Sigmoid colon (tissue), 7 donors: ENCODE results near the gene ZIC2. TPM values are rescaled to one million over a fixed set of nuclear protein-coding genes. Genes with fewer than 3 reads are reported as not detected.

Experiments
- DNase-seq: peaks from one replicate; pipeline ENCODE4 v3.0.0-alpha.2; 2019
- H3K27ac ChIP-seq, 4 donors: fragments of 200-600 bp; sonication (generic); one replicate each; pipeline ENCODE4 v1.5.1; 2016 to 2019; ENCODE audit warnings: mild to moderate bottlenecking in 1 of 4
- H3K27me3 ChIP-seq, 3 donors: fragments of 200-600 bp; sonication (generic); one replicate each; pipeline ENCODE4 v1.5.1; 2019; ENCODE audit warnings: mild to moderate bottlenecking in 1 of 3
- H3K36me3 ChIP-seq, 4 donors: fragments of 200-600 bp; sonication (generic); one replicate each; pipeline ENCODE4 v1.5.1; 2016 to 2019
- H3K4me1 ChIP-seq, 4 donors: fragments of 200-600 bp; sonication (generic); one replicate each; pipeline ENCODE4 v1.5.1; 2017 to 2019
- H3K4me3 ChIP-seq, 4 donors: fragments of 200-600 bp; sonication (generic); one replicate each; pipeline ENCODE4 v1.5.1; 2017 to 2019; ENCODE audit warnings: mild to moderate bottlenecking in 2 of 4, moderate library complexity in 1 of 4
- H3K9me3 ChIP-seq, 4 donors: fragments of 200-600 bp in 3 of 4; sonication (generic) in 3 of 4; one replicate each; pipeline versions ENCODE4 v1.5.1 to v1.6.1; 2013 to 2019
- EP300 ChIP-seq, 4 donors: sonication (generic); formaldehyde crosslinking; IDR thresholded peaks; one replicate each; pipeline ENCODE4 v1.6.1; 2017; ENCODE audit warnings: antibody characterized with exemption in 4 of 4
- POLR2A ChIP-seq, 2 donors: fragments of 450-650 bp; IDR thresholded peaks; one replicate each; pipeline ENCODE4 v1.6.1; 2016; ENCODE audit warnings: antibody characterized with exemption in 2 of 2, mild to moderate bottlenecking in 2 of 2, moderate library complexity in 2 of 2
- POLR2AphosphoS5 ChIP-seq, 4 donors: sonication (generic); formaldehyde crosslinking; IDR thresholded peaks; one replicate each; pipeline ENCODE4 v1.6.1; 2017; ENCODE audit warnings: antibody characterized with exemption in 4 of 4
- whole genome bisulfite sequencing, 2 donors: extraction: QIAGEN DNeasy Blood & Tissue Kit; methylation state at CpG; one replicate each; pipeline ENCODE4 v1.1.7; 2013; 5-methylcytosine and 5-hydroxymethylcytosine counted together
- intact Hi-C: fragments of 100-400 bp; cut with DNase I; formaldehyde crosslinking; loops from one replicate; pipeline ENCODE4 v1.15.1; 2023
- polyA plus RNA-seq, 3 donors: library from polyadenylated mRNA; stranded (reverse); fragments of 200-250 nt; gene quantifications; one replicate each; pipeline ENCODE4 v1.2.3, GENCODE V29; 2013
- total RNA-seq, 4 donors: library from RNA; depleted of rRNA; stranded (reverse); fragments of >200 nt; gene quantifications; one replicate each; pipeline ENCODE4 v1.1.0, GENCODE V29; 2016
- TF ChIP-seq, protein P1 (sequence below), 4 experiments: fragments of 450-650 bp in 3 of 4; fragments of 200-600 bp in 1 of 4; IDR thresholded peaks; one replicate each; pipeline ENCODE4 v1.5.1; 2016 to 2019; ENCODE audit warnings: antibody characterized with exemption in 4 of 4, mild to moderate bottlenecking in 3 of 4, moderate library complexity in 2 of 4
- donor health status: healthy with polysubstance abuse.
- donor health status: Bipolar disorder and iron deficiency.
- donor health status: healthy.

ZIC2 gene
- total and polyA plus RNA-seq, 7 donors: 0.03 TPM; not detected in 6

DNA sequence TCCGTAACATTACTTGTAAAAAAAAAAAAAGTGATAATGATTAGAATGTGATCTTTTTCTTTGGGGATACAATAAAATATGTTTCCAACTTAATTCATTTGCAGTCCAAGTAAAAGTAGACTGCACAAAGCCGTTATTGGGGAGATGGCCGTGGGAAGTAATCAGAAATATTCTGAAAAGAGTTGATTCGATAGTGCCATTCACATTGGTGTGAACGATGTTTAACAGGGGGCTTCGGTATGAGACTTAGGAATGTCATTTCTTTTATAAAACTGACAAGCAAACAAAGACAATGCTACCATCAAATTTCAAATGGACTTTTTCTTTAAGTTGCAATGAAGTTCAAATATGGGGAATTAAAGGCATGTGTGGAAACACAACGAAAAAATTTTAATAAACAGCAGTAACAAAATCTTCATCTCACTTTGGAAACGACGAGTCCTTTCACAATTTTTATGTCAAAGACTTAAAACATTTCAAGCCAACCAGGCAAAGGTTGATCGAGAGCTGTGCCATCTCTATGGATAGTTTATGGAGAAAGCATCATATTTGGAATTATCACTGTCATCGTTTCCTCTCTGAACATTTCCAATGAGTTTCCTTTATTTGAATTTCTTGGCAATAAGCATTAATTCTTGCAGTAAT lies 8.3 kb upstream of the ZIC2 start:
- 13 to 14% methylated on average over 11 of the region's 11 CpGs for whole genome bisulfite sequencing, 2 donors
- intact Hi-C loops: no loop called here
- H3K9me3 ChIP-seq: peaks cover 0 to 2% (median 0%) of the 10 kb centered on the region in 4 donors

DNA sequence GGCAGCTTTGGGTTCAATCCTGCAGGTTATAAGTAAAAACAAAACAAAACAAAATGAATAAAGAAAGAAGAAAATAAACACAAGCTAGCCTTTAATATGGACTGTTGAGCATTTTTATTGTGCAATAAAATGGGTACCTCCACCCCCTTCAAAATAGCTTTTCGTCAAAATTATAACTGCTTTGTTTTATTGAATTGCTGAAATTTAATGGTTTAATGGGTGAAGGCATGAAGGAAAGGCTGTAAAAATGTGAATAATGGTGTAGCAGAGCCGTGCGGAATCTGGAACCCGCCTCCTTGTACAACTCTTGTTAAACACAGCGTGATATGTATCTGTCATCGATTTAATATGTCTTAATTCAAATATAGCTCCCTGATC lies 7.8 kb upstream of the ZIC2 start:
- H3K27ac ChIP-seq: no peak overlapping the region
- TF ChIP-seq EP300 (IDR thresholded peaks at IDR 0.05): no peak
- TF ChIP-seq, protein P1, sequence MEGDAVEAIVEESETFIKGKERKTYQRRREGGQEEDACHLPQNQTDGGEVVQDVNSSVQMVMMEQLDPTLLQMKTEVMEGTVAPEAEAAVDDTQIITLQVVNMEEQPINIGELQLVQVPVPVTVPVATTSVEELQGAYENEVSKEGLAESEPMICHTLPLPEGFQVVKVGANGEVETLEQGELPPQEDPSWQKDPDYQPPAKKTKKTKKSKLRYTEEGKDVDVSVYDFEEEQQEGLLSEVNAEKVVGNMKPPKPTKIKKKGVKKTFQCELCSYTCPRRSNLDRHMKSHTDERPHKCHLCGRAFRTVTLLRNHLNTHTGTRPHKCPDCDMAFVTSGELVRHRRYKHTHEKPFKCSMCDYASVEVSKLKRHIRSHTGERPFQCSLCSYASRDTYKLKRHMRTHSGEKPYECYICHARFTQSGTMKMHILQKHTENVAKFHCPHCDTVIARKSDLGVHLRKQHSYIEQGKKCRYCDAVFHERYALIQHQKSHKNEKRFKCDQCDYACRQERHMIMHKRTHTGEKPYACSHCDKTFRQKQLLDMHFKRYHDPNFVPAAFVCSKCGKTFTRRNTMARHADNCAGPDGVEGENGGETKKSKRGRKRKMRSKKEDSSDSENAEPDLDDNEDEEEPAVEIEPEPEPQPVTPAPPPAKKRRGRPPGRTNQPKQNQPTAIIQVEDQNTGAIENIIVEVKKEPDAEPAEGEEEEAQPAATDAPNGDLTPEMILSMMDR (IDR thresholded peaks at IDR 0.05): no peak
- no peak for TF ChIP-seq POLR2A (IDR thresholded peaks at IDR 0.05)
- no peak for TF ChIP-seq POLR2AphosphoS5 (IDR thresholded peaks at IDR 0.05)
- 13 to 15% methylated on average over 6 of the region's 6 CpGs for WGBS, 2 donors
- H3K36me3 ChIP-seq: no peaks in the 10 kb centered on the region
- intact Hi-C loops: no loop called here
- DNase-seq: no peak
- peaks cover 0 to 2% (median 0%) of the 10 kb centered on the region in 4 donors for H3K9me3 ChIP-seq
- peaks cover 84 to 99% (median 97%) of the 10 kb centered on the region in 3 donors for H3K27me3 ChIP-seq
- no peak overlapping the region for H3K4me3 ChIP-seq
- H3K4me1 ChIP-seq: peaks cover 0 to 37% (median 28%) of the 10 kb centered on the region in 4 donors

More for the DNA sequence above, 8.3 kb upstream of the ZIC2 start:
- TF ChIP-seq POLR2AphosphoS5 (IDR thresholded peaks at IDR 0.05): peak in 2 of 4 donors; percentile 54 to 67
- TF ChIP-seq EP300 (IDR thresholded peaks at IDR 0.05): no peak
- TF ChIP-seq, protein P1 (IDR thresholded peaks at IDR 0.05): no peak
- peaks cover 84 to 99% (median 97%) of the 10 kb centered on the region in 3 donors for H3K27me3 ChIP-seq
- no peak overlapping the region for H3K27ac ChIP-seq
- peaks cover 0 to 38% (median 32%) of the 10 kb centered on the region in 4 donors for H3K4me1 ChIP-seq
- H3K36me3 ChIP-seq: no peaks in the 10 kb centered on the region
- DNase-seq: no peak
- H3K4me3 ChIP-seq: no peak overlapping the region

DNA sequence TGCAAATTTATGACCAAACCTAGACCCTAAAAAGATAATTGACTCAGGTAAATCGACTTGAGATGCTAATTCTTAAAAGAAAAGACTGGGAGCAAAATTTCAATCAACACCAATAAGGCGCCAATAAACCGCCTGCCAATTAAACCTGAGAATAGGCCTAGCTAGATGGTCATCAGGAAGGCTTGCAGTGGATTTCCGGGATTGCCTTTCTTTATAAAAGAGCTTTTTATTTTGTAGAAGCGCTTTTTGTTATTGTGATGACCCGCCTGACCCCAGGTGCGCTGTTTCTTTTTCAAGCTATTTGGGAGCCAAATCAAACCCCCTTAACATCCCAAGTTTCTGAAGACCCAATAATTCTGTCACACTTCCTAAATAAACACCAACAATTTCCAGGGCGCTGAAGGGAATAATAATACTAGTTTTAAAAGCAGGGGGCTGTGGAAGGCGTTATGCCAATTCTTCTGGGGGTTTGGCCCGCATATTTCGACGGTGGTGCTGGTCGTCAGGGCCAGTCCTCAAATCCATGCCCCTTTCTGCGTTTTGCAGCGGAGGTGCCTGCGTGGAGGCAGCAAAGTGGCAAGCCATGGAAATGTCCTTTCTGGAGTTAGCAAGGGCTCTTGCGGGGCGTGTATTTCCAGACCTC lies 7.2 kb upstream of the ZIC2 start:
- Histone ChIP-seq H3K27ac (no peak overlapping the region), H3K27me3 (peaks cover 84 to 99% (median 97%) of the 10 kb centered on the region in 3 donors), H3K4me1 (peaks cover 0 to 36% (median 27%) of the 10 kb centered on the region in 4 donors), H3K36me3 (no peaks in the 10 kb centered on the region), H3K9me3 (peaks cover 0 to 2% (median 0%) of the 10 kb centered on the region in 4 donors), H3K4me3 (no peak overlapping the region)
- TF ChIP-seq, protein P1 (IDR thresholded peaks at IDR 0.05): no peak
- no peak for TF ChIP-seq POLR2A (IDR thresholded peaks at IDR 0.05)
- no peak for TF ChIP-seq POLR2AphosphoS5 (IDR thresholded peaks at IDR 0.05)
- no peak for TF ChIP-seq EP300 (IDR thresholded peaks at IDR 0.05)
- intact Hi-C loops: no loop called here
- DNase-seq: no peak
- WGBS, 2 donors: 13% methylated on average over 18 of the region's 18 CpGs

DNA sequence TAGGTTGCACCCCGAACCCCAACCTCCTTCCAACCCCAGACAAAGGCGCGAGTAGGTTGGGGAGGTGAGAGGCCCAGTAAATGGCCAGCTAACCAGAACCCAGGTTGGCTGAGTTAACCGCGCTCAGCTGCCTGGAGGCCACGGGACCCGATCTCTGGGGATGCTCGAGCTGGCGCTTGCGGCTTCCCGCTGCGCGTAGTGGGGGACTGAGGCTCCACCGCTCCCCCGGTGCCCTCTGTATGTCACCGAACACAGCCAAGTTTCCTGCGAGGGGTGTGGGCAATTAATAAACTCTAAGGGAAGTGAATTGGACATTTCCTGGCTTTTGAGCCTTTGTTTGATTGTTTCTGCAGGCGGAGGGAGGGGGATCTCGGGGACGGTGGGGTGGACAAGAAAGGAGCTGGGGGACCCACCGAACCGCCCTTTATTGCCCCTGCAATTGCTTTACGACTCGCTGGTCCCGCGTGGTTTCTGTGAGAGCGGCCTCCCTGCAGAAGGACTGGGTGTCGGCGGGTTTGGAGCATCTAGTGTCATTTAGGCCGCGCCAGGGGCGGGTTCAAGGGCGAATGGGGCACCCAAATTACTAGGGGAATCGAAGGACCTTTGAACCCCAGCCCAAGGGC lies 6.5 kb upstream of the ZIC2 start:
- TF ChIP-seq, protein P1 (IDR thresholded peaks at IDR 0.05): no peak
- TF ChIP-seq EP300 (IDR thresholded peaks at IDR 0.05) (no peak), POLR2AphosphoS5 (IDR thresholded peaks at IDR 0.05) (no peak), POLR2A (IDR thresholded peaks at IDR 0.05) (no peak)
- no peak overlapping the region for H3K4me3 ChIP-seq
- H3K9me3 ChIP-seq: peaks cover 0 to 2% (median 0%) of the 10 kb centered on the region in 4 donors
- 6 to 8% methylated on average over 34 of the region's 34 CpGs for WGBS, 2 donors
- H3K27me3 ChIP-seq: peaks cover 86 to 99% (median 97%) of the 10 kb centered on the region in 3 donors
- intact Hi-C loops: no loop called here
- H3K27ac ChIP-seq: no peak overlapping the region
- no peak for DNase-seq
- H3K4me1 ChIP-seq: peaks cover 0 to 36% (median 27%) of the 10 kb centered on the region in 4 donors
- H3K36me3 ChIP-seq: no peaks in the 10 kb centered on the region
